Stimulated activated CD8-positive, alpha-beta memory T cell treated with anti-CD3 and anti-CD28 coated beads, Interleukin-4, amount 100 ng/mL, for 24 hours (primary cell): ENCODE measurements around the gene VPS52.

ENCODE experiments used
- DNase-seq: peaks from one replicate; pipeline ENCODE4 v3.0.0-alpha.2; 2020; ENCODE audit warnings: low read depth

Gene VPS52

GRCh38 chr6:33211136-33211535 is 60.5 kb downstream of the VPS52 start:
- DNase-seq = no peak

GRCh38 chr6:33209856-33210255 is 61.8 kb downstream of the VPS52 start:
- no peak for DNase-seq

GRCh38 chr6:33208091-33208967 is 63.3 kb downstream of the VPS52 start, which contains the start of gene RING1:
RING1 (plus strand) TSS chr6:33208500; CDS start chr6:33208823, 323 bp downstream.
- DNase-seq = peak; percentile 77

- DNase-seq = no peak
Observed at GRCh38 chr6:33207552-33208090, 64.1 kb downstream of the VPS52 start.

GRCh38 chr6:33206864-33207551 is 64.7 kb downstream of the VPS52 start:
- no peak for DNase-seq

- no peak for DNase-seq
Observed at GRCh38 chr6:33206027-33206863, 65.4 kb downstream of the VPS52 start.

GRCh38 chr6:33205191-33206026 is 66.3 kb downstream of the VPS52 start:
- DNase-seq = no peak

GRCh38 chr6:33204415-33205190 is 67.1 kb downstream of the VPS52 start, which contains the start of gene HSD17B8:
HSD17B8 (plus strand) TSS chr6:33204655; CDS start chr6:33204669, 14 bp downstream.
- peak; percentile 94 for DNase-seq

GRCh38 chr6:33204165-33204414 is 67.6 kb downstream of the VPS52 start:
- DNase-seq = no peak

GRCh38 chr6:33203443-33204164 is 68.1 kb downstream of the VPS52 start:
- no peak for DNase-seq

- no peak for DNase-seq
Observed at GRCh38 chr6:33202799-33203198, 68.9 kb downstream of the VPS52 start.

GRCh38 chr6:33201935-33202334 is 69.7 kb downstream of the VPS52 start:
- DNase-seq = no peak

- no peak for DNase-seq
Observed at GRCh38 chr6:33201147-33201545, 70.5 kb downstream of the VPS52 start.
